ENCODE results near the gene RPS6KA5. TPM values are rescaled to one million over a fixed set of nuclear protein-coding genes. Genes with fewer than 3 reads are reported as not detected.

Gene RPS6KA5
- polyA plus RNA-seq, 2 of the 4 experiments (the other 2 are of a cell fraction): 2.2 to 4.1 TPM

- ATAC-seq (no peak), FAIRE-seq (no peak), DNase-seq (ENCODE audit: low read depth in 1 of 2, low spot score in 1 of 2) (no peak)
- Histone ChIP-seq H3K4me1 (no peaks in the 10 kb centered on the region), H3K9me3 (no peaks in the 10 kb centered on the region), H3K4me3 (no peak overlapping the region), H3K27ac (no peak overlapping the region), H3K4me2 (no peak overlapping the region)
- ChIA-PET POLR2A (no interaction called here), CTCF (interaction anchor here (0.6 to 0.7 kb wide), 3 partner anchors 10 to 87 kb away, joined by 3 to 4 read pairs (median 4); no protein-coding TSS in a partner anchor)
- WGBS (ENCODE audit: missing lambda C conversion rate): 73% methylated on average over 4 of the region's 4 CpGs
- TF ChIP-seq TFCP2L1 (CRISPR knock-in tag; IDR thresholded peaks at IDR 0.05) (no peak), SMC3 (IDR thresholded peaks at IDR 0.05) (no peak), NFE2L2 (conservative IDR thresholded peaks at IDR 0.05; ENCODE audit: low read length) (no peak), MAZ (IDR thresholded peaks at IDR 0.05; ENCODE audit: borderline replicate concordance, low read depth, low read length) (no peak), CBX8 (IDR thresholded peaks at IDR 0.05) (no peak), REST (IDR thresholded peaks at IDR 0.05) (no peak), CHD4 (IDR thresholded peaks at IDR 0.05; ENCODE audit: borderline replicate concordance) (no peak), PBX3 (IDR thresholded peaks at IDR 0.05) (no peak), TP53 (CRISPR knock-in tag; IDR thresholded peaks at IDR 0.05) (no peak), ESRRA (IDR thresholded peaks at IDR 0.05; ENCODE audit: borderline replicate concordance, low read length) (no peak), POLR2A (IDR thresholded peaks at IDR 0.05; ENCODE audit: low read length) (no peak), PHF8 (IDR thresholded peaks at IDR 0.05; ENCODE audit: borderline replicate concordance, low read depth) (no peak), CTCF (IDR thresholded peaks at IDR 0.05) (no peak)
These were observed 64.7 kb downstream of the RPS6KA5 start for GRCh38 chr14:90995785-90996184.

GRCh38 chr14:90993792-90994191 lies 66.6 kb downstream of the RPS6KA5 start:
- H3K9me3 ChIP-seq: no peaks in the 10 kb centered on the region
- CTCF ChIA-PET: interaction anchor here (0.6 to 2.3 kb wide), 3 partner anchors 63 to 576 kb away, joined by 3 to 5 read pairs (median 4); no protein-coding TSS in a partner anchor
- POLR2A ChIA-PET: no interaction called here
- FAIRE-seq: no peak
- WGBS (ENCODE audit: missing lambda C conversion rate): 73% methylated on average over 3 of the region's 3 CpGs
- no peaks in the 10 kb centered on the region for H3K4me1 ChIP-seq
- no peak for DNase-seq (ENCODE audit: low read depth in 1 of 2, low spot score in 1 of 2)
- ATAC-seq: no peak
- H3K4me2 ChIP-seq: no peak overlapping the region
- TF ChIP-seq RAD21 (conservative IDR thresholded peaks at IDR 0.05 in 1 of 2, IDR thresholded peaks at IDR 0.05 in 1 of 2): no peak
- no peak for TF ChIP-seq FOSL2 (IDR thresholded peaks at IDR 0.05)
- TF ChIP-seq FOSL2 (CRISPR knock-in tag; IDR thresholded peaks at IDR 0.05): no peak
- no peak for TF ChIP-seq CBX8 (IDR thresholded peaks at IDR 0.05)
- TF ChIP-seq ZSCAN20 (CRISPR knock-in tag; IDR thresholded peaks at IDR 0.05): no peak
- TF ChIP-seq SREBF2 (IDR thresholded peaks at IDR 0.05): no peak
- TF ChIP-seq EHMT2 (IDR thresholded peaks at IDR 0.05; ENCODE audit: low read depth): no peak
- no peak for TF ChIP-seq JUNB (IDR thresholded peaks at IDR 0.05)
- TF ChIP-seq PBX3 (IDR thresholded peaks at IDR 0.05): no peak
- no peak for TF ChIP-seq HES2 (IDR thresholded peaks at IDR 0.05)
- H3K27ac ChIP-seq: no peak overlapping the region
- H3K4me3 ChIP-seq: no peak overlapping the region
